HepG2 (cell line): ENCODE data around the gene ZMYND8. TPM values are rescaled to one million over a fixed set of nuclear protein-coding genes. Genes with fewer than 3 reads are reported as not detected.

ENCODE experiments used
- ARNTL ChIP-seq: sonication (generic); formaldehyde crosslinking; IDR thresholded peaks from 2 replicates; pipeline ENCODE4 v1.4.0; 2020; ENCODE audit warnings: mild to moderate bottlenecking, missing genetic modification reagents
- ATF7-NPFF ChIP-seq: sonication (generic); formaldehyde crosslinking; IDR thresholded peaks from 2 replicates; pipeline ENCODE4 v1.8.1; 2023; ENCODE audit warnings: mild to moderate bottlenecking, low read depth, missing genetic modification reagents, moderate library complexity
- CEBPB ChIP-seq: IDR thresholded peaks from 2 replicates; pipeline ENCODE4 v1.6.1; 2011; ENCODE audit warnings: low read depth, low read length, improper control_type of control experiment, borderline replicate concordance
- CEBPZ ChIP-seq: IDR thresholded peaks from 2 replicates; pipeline ENCODE4 v1.6.1; 2012; ENCODE audit warnings: low read length, improper control_type of control experiment
- CREBL2 ChIP-seq: sonication (generic); formaldehyde crosslinking; IDR thresholded peaks from 2 replicates; pipeline ENCODE4 v1.8.1; 2023; ENCODE audit warnings: missing genetic modification reagents, mild to moderate bottlenecking, borderline replicate concordance
- DNMT1 ChIP-seq: sonication (generic); formaldehyde crosslinking; IDR thresholded peaks from 2 replicates; pipeline ENCODE4 v1.5.1; 2020; ENCODE audit warnings: mild to moderate bottlenecking, missing genetic modification reagents
- FOSL2 ChIP-seq: sonication (generic); formaldehyde crosslinking; IDR thresholded peaks from 2 replicates; pipeline ENCODE4 v1.4.0; 2020; ENCODE audit warnings: missing genetic modification reagents
- MIER2 ChIP-seq: IDR thresholded peaks from 2 replicates; pipeline ENCODE4 v1.6.1; 2016; ENCODE audit warnings: missing biosample characterization, missing genetic modification reagents
- PBX2 ChIP-seq: IDR thresholded peaks from 2 replicates; pipeline ENCODE4 v1.6.1; 2016; ENCODE audit warnings: control low read depth
- PRPF4 ChIP-seq: fragments of 200-400 bp; formaldehyde crosslinking; IDR thresholded peaks from 2 replicates; pipeline ENCODE4 v1.6.1; 2016; ENCODE audit warnings: low read length, low read depth; ENCODE audit not compliant: poor library complexity, severe bottlenecking
- SNRNP70 ChIP-seq: fragments of 200-400 bp; formaldehyde crosslinking; IDR thresholded peaks from 2 replicates; pipeline ENCODE4 v1.6.1; 2017; ENCODE audit warnings: mild to moderate bottlenecking, low read depth, low read length, moderate library complexity
- SP4 ChIP-seq: sonication (generic); formaldehyde crosslinking; IDR thresholded peaks from 2 replicates; pipeline ENCODE4 v1.8.1; 2023; ENCODE audit warnings: mild to moderate bottlenecking, missing genetic modification reagents
- TBX3 ChIP-seq: fragments of 450-650 bp; IDR thresholded peaks from 2 replicates; pipeline ENCODE4 v1.6.1; 2017; ENCODE audit warnings: antibody characterized with exemption, mild to moderate bottlenecking, inconsistent platforms, borderline replicate concordance
- ZFYVE20 ChIP-seq: sonication (generic); formaldehyde crosslinking; IDR thresholded peaks from 2 replicates; pipeline ENCODE4 v1.8.0; 2023; ENCODE audit warnings: low read depth, mild to moderate bottlenecking, moderate library complexity, missing genetic modification reagents, borderline replicate concordance
- ZNF337 ChIP-seq: sonication (generic); formaldehyde crosslinking; IDR thresholded peaks from 2 replicates; pipeline ENCODE4 v1.5.1; 2020; ENCODE audit warnings: missing genetic modification reagents, low read depth, mild to moderate bottlenecking, borderline replicate concordance
- ZNF549 ChIP-seq: sonication (generic); formaldehyde crosslinking; IDR thresholded peaks from 2 replicates; pipeline ENCODE4 v1.5.0; 2020; ENCODE audit warnings: missing genetic modification reagents
- ZNF781 ChIP-seq: sonication (generic); formaldehyde crosslinking; IDR thresholded peaks from 2 replicates; pipeline ENCODE4 v1.5.1; 2020; ENCODE audit warnings: borderline replicate concordance, mild to moderate bottlenecking, missing genetic modification reagents; ENCODE audit errors: not compliant biosample characterization
- ZNF891 ChIP-seq: sonication (generic); formaldehyde crosslinking; IDR thresholded peaks from 2 replicates; pipeline ENCODE4 v1.5.0; 2020; ENCODE audit warnings: mild to moderate bottlenecking, missing genetic modification reagents
- polyA plus RNA-seq, 8 experiments: library from polyadenylated mRNA; depleted of rRNA in 3 of 8; stranded (reverse) in 7 of 8; unstranded in 1 of 8; fragments of >200 nt; fragmentation: Illumina TruSeq in 4 of 8; extraction: Trizol in 4 of 8; gene quantifications; 2 replicates each; pipeline versions ENCODE4 v1.2.1 to v1.2.3, GENCODE V29; 2011 to 2016; ENCODE audit warnings: low read depth in 4 of 8, missing spikeins in 1 of 8, mixed read lengths in 1 of 8; ENCODE audit not compliant: insufficient read depth in 1 of 8
- total RNA-seq, 5 experiments: library from RNA; depleted of rRNA; stranded (reverse); fragments of >200 nt; fragmentation: Illumina TruSeq; extraction: Trizol; gene quantifications; 2 replicates each; pipeline ENCODE4 v1.2.3, GENCODE V29; 2016; ENCODE audit warnings: low read depth in 1 of 5

The ZMYND8 gene
- total and polyA plus RNA-seq, 2 of the 13 experiments (the other 11 are each of a cell fraction or from before 2014, with no cell fraction given) = 53.9 to 84.7 TPM

GRCh38 chr20:47202733-47203667 is 153.5 kb downstream of the ZMYND8 start (continued):
- TF ChIP-seq PBX2 (CRISPR knock-in tag) (peak; percentile 10; the same call in 1 of the 2 replicates), PRPF4 (no peak), ARNTL (CRISPR knock-in tag) (0 out of 2 replicates have a peak, but pooled peaks have one; percentile 14), ZFYVE20 (no peak), TBX3 (no peak), ZNF337 (0 out of 2 replicates have a peak, but pooled peaks have one; percentile 72), CEBPZ (no peak), DNMT1 (CRISPR knock-in tag) (peak; percentile 73; the same call in 1 of the 2 replicates), SP4 (CRISPR knock-in tag) (peak; percentile 49; the same call in 1 of the 2 replicates), FOSL2 (peak; percentile 23; the same call in 1 of the 2 replicates), ZNF891 (0 out of 2 replicates have a peak, but pooled peaks have one; percentile 2), ZNF781 (no peak), MIER2 (CRISPR knock-in tag) (peak; percentile 94), CREBL2 (0 out of 2 replicates have a peak, but pooled peaks have one; percentile 67), ATF7-NPFF (no peak), CEBPB (0 out of 2 replicates have a peak, but pooled peaks have one; percentile 3), SNRNP70 (no peak), ZNF549 (no peak)
